NCI-H2196 (cell line): ENCODE results near the gene GALNT15.

ENCODE experiments used
- DNase-seq: peaks from one replicate; lab custom pipeline; 2025; ENCODE audit not compliant: unreplicated experiment; lab: John Stamatoyannopoulos, UW

GALNT15 gene

GRCh38 chr3:16151109-16151508 is 23.4 kb upstream of the GALNT15 start:
- no peak for DNase-seq

- no peak for DNase-seq
Measured at GRCh38 chr3:16168211-16168610, 6.3 kb upstream of the GALNT15 start.

- no peak for DNase-seq
Measured at GRCh38 chr3:16171009-16171408, 3.5 kb upstream of the GALNT15 start.

- DNase-seq, result no peak
Measured at GRCh38 chr3:16171825-16172224, 2.7 kb upstream of the GALNT15 start.

GRCh38 chr3:16173283-16174025 is 1.0 kb upstream of the GALNT15 start:
- no peak for DNase-seq

- DNase-seq, result no peak
Measured at GRCh38 chr3:16174026-16174355, 489 bp upstream of the GALNT15 start.

- DNase-seq, result no peak
Measured at GRCh38 chr3:16174976-16175901, 759 bp downstream of the GALNT15 start.

- no peak for DNase-seq
Measured at GRCh38 chr3:16176391-16177030, 2.0 kb downstream of the GALNT15 start.

GRCh38 chr3:16177382-16177781 is 2.9 kb downstream of the GALNT15 start:
- no peak for DNase-seq

- DNase-seq, result no peak
Measured at GRCh38 chr3:16177962-16178627, 3.6 kb downstream of the GALNT15 start.

- no peak for DNase-seq
Measured at GRCh38 chr3:16178628-16178988, 4.1 kb downstream of the GALNT15 start.

- DNase-seq, result no peak
Measured at GRCh38 chr3:16179261-16179660, 4.8 kb downstream of the GALNT15 start.

GRCh38 chr3:16179771-16180736 is 5.6 kb downstream of the GALNT15 start:
- no peak for DNase-seq

- DNase-seq, result no peak
Measured at GRCh38 chr3:16180737-16181134, 6.3 kb downstream of the GALNT15 start.

GRCh38 chr3:16181361-16181760 is 6.9 kb downstream of the GALNT15 start:
- no peak for DNase-seq

GRCh38 chr3:16182183-16182582 is 7.7 kb downstream of the GALNT15 start:
- no peak for DNase-seq

- no peak for DNase-seq
Measured at GRCh38 chr3:16182612-16183011, 8.1 kb downstream of the GALNT15 start.

- no peak for DNase-seq
Measured at GRCh38 chr3:16183082-16183481, 8.6 kb downstream of the GALNT15 start.

- no peak for DNase-seq
Measured at GRCh38 chr3:16183601-16184270, 9.3 kb downstream of the GALNT15 start.

GRCh38 chr3:16186086-16186485 is 11.6 kb downstream of the GALNT15 start:
- no peak for DNase-seq
